Measurements from ENCODE around the gene KIF1A.

KIF1A gene

GRCh38 chr2:240708457-240708856, 111.6 kb downstream of the KIF1A start:
- Histone ChIP-seq H3K36me3 (ENCODE audit: insufficient read depth, low read length) (no peaks in the 10 kb centered on the region), H3K4me3 (ENCODE audit: low read depth, low read length, poor library complexity, severe bottlenecking) (no peak overlapping the region), H3K27ac (ENCODE audit: low read depth, low read length, poor library complexity, severe bottlenecking) (no peak overlapping the region), H3K9me2 (ENCODE audit: low read depth, low read length) (no peaks in the 10 kb centered on the region), H3K4me2 (ENCODE audit: low read length) (no peak overlapping the region), H3K27me3 (ENCODE audit: insufficient read depth, low read length) (0 out of 2 replicates have a peak, but pooled peaks cover 3% of the 10 kb centered on the region), H3K9ac (ENCODE audit: low read length) (no peak overlapping the region), H3K4me1 (ENCODE audit: insufficient read depth, low read length, severe bottlenecking) (no peaks in the 10 kb centered on the region), H3F3A (ENCODE audit: insufficient read depth, low read length) (no peaks in the 10 kb centered on the region), H3K9me3 (ENCODE audit: low read length) (no peaks in the 10 kb centered on the region), H2AFZ (ENCODE audit: low read length) (no peak overlapping the region), H3K79me2 (ENCODE audit: insufficient read depth, low read length) (no peaks in the 10 kb centered on the region), H4K20me1 (ENCODE audit: insufficient read depth, low read length) (no peaks in the 10 kb centered on the region)
- TF ChIP-seq EZH2 (IDR thresholded peaks at IDR 0.05; ENCODE audit: borderline replicate concordance, low read length) = no peak
- TF ChIP-seq CTCF (IDR thresholded peaks at IDR 0.05; ENCODE audit: low read length) = no peak

- Histone ChIP-seq H3K4me1 (ENCODE audit: insufficient read depth, low read length, severe bottlenecking) (no peaks in the 10 kb centered on the region), H3K27me3 (ENCODE audit: insufficient read depth, low read length) (no peaks in the 10 kb centered on the region), H3F3A (ENCODE audit: insufficient read depth, low read length) (no peaks in the 10 kb centered on the region), H3K9me2 (ENCODE audit: low read depth, low read length) (no peaks in the 10 kb centered on the region), H4K20me1 (ENCODE audit: insufficient read depth, low read length) (no peaks in the 10 kb centered on the region), H3K36me3 (ENCODE audit: insufficient read depth, low read length) (no peaks in the 10 kb centered on the region), H3K9ac (ENCODE audit: low read length) (no peak overlapping the region), H3K4me2 (ENCODE audit: low read length) (no peak overlapping the region), H3K9me3 (ENCODE audit: low read length) (no peaks in the 10 kb centered on the region), H3K4me3 (ENCODE audit: low read depth, low read length, poor library complexity, severe bottlenecking) (no peak overlapping the region), H2AFZ (ENCODE audit: low read length) (no peak overlapping the region), H3K27ac (ENCODE audit: low read depth, low read length, poor library complexity, severe bottlenecking) (no peak overlapping the region), H3K79me2 (ENCODE audit: insufficient read depth, low read length) (no peaks in the 10 kb centered on the region)
- TF ChIP-seq CTCF (IDR thresholded peaks at IDR 0.05; ENCODE audit: low read length) (no peak), EZH2 (IDR thresholded peaks at IDR 0.05; ENCODE audit: borderline replicate concordance, low read length) (no peak)
Measured at GRCh38 chr2:240707821-240708220, 112.2 kb downstream of the KIF1A start.

GRCh38 chr2:240707043-240707756, 112.8 kb downstream of the KIF1A start:
- Histone ChIP-seq H3K27me3 (ENCODE audit: insufficient read depth, low read length) (no peaks in the 10 kb centered on the region), H3K4me3 (ENCODE audit: low read depth, low read length, poor library complexity, severe bottlenecking) (no peak overlapping the region), H3K36me3 (ENCODE audit: insufficient read depth, low read length) (no peaks in the 10 kb centered on the region), H3K9me2 (ENCODE audit: low read depth, low read length) (no peaks in the 10 kb centered on the region), H3K4me1 (ENCODE audit: insufficient read depth, low read length, severe bottlenecking) (no peaks in the 10 kb centered on the region), H3K27ac (ENCODE audit: low read depth, low read length, poor library complexity, severe bottlenecking) (no peak overlapping the region), H3K4me2 (ENCODE audit: low read length) (no peak overlapping the region), H3K9me3 (ENCODE audit: low read length) (no peaks in the 10 kb centered on the region), H3K9ac (ENCODE audit: low read length) (no peak overlapping the region), H3F3A (ENCODE audit: insufficient read depth, low read length) (no peaks in the 10 kb centered on the region), H4K20me1 (ENCODE audit: insufficient read depth, low read length) (no peaks in the 10 kb centered on the region), H2AFZ (ENCODE audit: low read length) (no peak overlapping the region), H3K79me2 (ENCODE audit: insufficient read depth, low read length) (no peaks in the 10 kb centered on the region)
- TF ChIP-seq EZH2 (IDR thresholded peaks at IDR 0.05; ENCODE audit: borderline replicate concordance, low read length) = no peak
- no peak for TF ChIP-seq CTCF (IDR thresholded peaks at IDR 0.05; ENCODE audit: low read length)

Data from OCI-LY1 (cell line).